Measurements from ENCODE around the gene PSMD14.

PSMD14 gene

GRCh38 chr2:161374446-161374845 is 66.2 kb downstream of the PSMD14 start:
- no peak for FAIRE-seq
- no peak for DNase-seq (ENCODE audit: insufficient read length, low spot score)

DNA sequence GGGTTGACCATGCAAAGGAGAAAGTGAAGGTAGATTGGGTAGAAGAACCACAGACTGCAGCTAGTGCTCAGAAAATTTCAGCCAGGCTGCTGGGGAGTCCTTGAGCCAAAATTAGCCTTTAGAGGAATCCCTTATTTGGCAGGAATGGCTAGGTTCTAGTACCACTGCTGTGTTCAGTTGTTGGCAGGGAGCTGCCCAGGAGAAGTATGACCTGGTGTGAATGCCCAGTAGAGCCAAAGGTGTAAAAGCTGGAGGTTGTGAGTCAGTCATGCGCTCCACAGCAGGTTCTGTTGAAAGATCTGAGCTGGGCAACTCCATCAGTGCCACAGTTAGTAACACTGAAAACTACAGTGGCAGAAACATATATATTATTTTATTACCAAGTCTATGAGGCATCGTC is 71.5 kb downstream of the PSMD14 start:
- FAIRE-seq (no peak), DNase-seq (ENCODE audit: insufficient read length, low spot score) (no peak)

GRCh38 chr2:161381546-161381945 is 73.3 kb downstream of the PSMD14 start:
- FAIRE-seq (no peak), DNase-seq (ENCODE audit: insufficient read length, low spot score) (no peak)

DNA sequence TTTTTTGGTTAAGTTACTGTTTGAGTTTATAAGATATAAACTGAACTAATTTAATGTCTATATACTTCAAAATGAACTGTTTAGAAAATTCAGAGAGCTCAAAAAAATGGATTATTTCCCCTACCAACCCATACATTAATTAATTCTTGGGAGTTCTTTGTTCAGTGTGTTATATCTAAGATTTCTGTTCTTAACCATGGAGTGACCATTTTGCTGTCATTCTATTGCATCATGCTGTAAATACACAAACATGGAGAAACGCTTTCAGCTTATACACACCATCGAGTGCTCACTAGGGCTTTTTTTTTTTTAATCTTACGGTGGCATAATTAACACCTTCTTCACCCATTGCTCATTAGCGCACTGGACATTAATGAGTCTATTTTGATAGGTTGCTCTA is 74.5 kb downstream of the PSMD14 start:
- peak; percentile 69 for FAIRE-seq
- DNase-seq (ENCODE audit: insufficient read length, low spot score): no peak

DNA sequence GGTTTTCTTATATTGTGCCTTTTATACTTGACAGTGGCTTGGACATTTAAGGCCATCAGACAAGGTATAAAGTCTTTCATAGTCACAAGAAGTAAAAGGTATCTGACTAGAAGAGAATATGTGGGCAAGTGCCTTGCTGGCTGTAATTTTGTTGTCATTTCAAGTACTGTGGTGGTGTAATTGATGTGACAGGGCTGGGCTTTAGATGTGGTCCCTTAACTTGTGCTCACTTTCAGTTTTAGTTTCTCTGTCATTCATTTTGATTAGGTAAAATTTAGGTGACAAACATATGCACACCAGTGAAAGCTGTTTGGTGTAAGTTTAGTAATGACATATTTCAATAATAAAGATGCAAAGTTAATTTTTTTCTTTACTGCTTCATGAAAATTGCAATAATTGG is 76.6 kb downstream of the PSMD14 start:
- FAIRE-seq (peak; percentile 97), DNase-seq (ENCODE audit: insufficient read length, low spot score) (peak; percentile 1)

DNA sequence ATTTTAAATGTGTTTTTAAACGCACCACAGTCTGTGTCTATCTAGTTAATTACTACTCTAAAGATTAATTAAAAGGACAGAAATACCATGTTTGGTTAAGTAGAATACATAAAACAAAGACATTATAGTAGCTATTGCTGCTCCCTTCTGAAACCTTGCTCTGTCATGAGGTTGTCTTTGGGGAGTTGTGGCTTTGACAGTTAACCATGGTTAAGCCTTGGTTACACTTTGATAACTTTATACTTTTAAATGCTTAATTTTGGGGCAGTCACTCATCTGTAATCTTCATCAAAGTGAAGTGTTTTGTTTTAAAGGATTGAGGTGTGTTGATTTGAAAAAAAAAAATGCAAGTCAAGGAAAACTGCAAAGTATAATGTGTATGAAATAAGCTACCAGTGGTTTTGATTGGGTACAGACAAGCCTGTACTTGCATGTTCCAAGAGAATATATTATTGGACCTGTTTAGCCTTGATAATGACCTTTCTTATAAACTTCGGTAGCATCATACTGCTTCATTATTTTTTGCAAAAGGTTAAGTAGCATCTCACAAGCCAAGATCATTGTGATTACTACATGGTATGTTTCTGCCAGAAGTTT is 78.1 kb downstream of the PSMD14 start:
- DNase-seq (ENCODE audit: insufficient read length, low spot score) (no peak), FAIRE-seq (peak; percentile 89)

DNA sequence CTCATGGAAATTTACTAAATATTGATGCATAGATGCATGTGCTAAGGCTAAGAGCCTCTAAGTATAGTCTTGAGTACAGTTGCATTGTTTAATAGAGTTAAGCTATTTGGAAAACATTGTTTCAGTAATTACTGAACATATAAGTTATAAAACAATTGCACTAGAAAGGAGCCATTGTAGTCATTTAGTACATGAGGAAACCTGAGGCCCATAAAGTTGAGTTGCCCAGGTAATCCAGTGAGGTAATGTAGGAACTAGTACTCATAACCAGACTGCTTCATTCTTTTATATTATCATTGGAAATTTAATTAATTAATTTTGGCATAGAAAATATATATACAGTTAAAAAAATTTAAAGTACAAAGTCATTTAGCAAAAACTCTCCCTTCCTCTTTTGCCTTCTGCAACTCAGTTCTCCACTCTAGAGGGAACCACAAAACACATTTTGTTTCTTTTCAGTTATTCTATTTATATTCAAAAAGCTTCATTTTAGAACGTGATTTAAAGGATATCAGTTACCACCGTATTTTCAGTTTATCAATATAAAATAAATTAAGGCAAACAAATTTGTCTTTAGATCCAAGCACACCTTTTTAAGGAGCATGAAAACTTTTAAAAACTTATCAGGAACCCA is 80.0 kb downstream of the PSMD14 start:
- FAIRE-seq: peak; percentile 61

GRCh38 chr2:161391737-161392506 is 83.7 kb downstream of the PSMD14 start:
- FAIRE-seq: peak; percentile 33

More for the DNA sequence above, 80.0 kb downstream of the PSMD14 start:
- no peak for DNase-seq (ENCODE audit: insufficient read length, low spot score)

GRCh38 chr2:161400076-161400475 is 91.9 kb downstream of the PSMD14 start:
- FAIRE-seq: peak; percentile 77

More at GRCh38 chr2:161391737-161392506, 83.7 kb downstream of the PSMD14 start:
- no peak for DNase-seq (ENCODE audit: insufficient read length, low spot score)

GRCh38 chr2:161402297-161402696 is 94.1 kb downstream of the PSMD14 start:
- FAIRE-seq (no peak), DNase-seq (ENCODE audit: insufficient read length, low spot score) (no peak)

More at GRCh38 chr2:161400076-161400475, 91.9 kb downstream of the PSMD14 start:
- no peak for DNase-seq (ENCODE audit: insufficient read length, low spot score)

GRCh38 chr2:161406316-161406715 is 98.1 kb downstream of the PSMD14 start:
- FAIRE-seq (no peak), DNase-seq (ENCODE audit: insufficient read length, low spot score) (no peak)

DNA sequence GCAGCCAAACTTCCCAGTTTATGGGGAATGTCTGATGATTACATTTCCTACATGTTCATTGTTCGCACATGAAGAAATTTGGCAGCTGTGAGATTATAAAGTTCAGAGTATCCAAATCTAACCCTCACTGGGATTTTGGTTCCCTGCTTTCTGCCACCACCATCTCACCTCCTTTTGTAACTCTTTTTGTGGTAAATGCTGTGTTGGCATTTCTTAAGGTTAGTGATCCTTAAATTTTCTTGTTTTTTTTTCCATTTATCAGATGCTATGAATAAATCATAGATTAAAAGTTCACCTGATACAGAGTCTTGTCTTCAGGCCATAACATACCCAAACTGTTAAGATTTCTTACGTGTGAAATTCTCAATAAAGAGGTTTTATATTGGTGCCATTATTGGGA is 99.4 kb downstream of the PSMD14 start:
- no peak for DNase-seq (ENCODE audit: insufficient read length, low spot score)
- FAIRE-seq: no peak

DNA sequence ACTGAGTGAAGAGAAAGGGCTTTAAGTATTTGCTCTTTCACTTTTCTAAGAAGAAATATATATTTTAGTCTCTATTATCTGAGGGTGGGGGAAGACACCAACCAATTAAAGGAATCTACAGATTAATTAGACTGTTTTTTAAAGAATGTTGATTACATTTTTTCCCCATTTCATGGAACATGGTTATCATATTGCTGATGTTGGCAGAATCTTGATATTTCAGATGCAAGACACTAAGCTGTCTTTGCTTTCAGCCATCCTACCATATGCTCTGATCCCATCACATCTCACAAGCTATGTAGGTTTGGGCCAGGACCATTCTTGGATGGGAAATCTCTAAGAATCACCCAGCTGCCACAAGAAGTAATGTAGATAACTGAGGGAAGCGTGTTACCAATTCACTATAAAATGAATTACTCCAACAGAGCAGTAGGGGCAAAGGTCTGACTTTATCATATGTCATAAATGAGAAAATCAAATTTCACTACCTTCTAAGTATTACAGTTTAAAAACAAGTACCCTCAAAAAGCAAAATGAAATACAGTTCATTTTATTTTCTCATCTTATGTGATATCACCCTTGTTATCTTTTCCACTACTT is 101.2 kb downstream of the PSMD14 start:
- no peak for FAIRE-seq

GRCh38 chr2:161412346-161412745 is 104.1 kb downstream of the PSMD14 start:
- FAIRE-seq (no peak), DNase-seq (ENCODE audit: insufficient read length, low spot score) (no peak)

More for the DNA sequence above, 101.2 kb downstream of the PSMD14 start:
- DNase-seq (ENCODE audit: insufficient read length, low spot score): no peak

GRCh38 chr2:161414042-161415033 is 106.1 kb downstream of the PSMD14 start:
- FAIRE-seq (no peak), DNase-seq (ENCODE audit: insufficient read length, low spot score) (no peak)

DNA sequence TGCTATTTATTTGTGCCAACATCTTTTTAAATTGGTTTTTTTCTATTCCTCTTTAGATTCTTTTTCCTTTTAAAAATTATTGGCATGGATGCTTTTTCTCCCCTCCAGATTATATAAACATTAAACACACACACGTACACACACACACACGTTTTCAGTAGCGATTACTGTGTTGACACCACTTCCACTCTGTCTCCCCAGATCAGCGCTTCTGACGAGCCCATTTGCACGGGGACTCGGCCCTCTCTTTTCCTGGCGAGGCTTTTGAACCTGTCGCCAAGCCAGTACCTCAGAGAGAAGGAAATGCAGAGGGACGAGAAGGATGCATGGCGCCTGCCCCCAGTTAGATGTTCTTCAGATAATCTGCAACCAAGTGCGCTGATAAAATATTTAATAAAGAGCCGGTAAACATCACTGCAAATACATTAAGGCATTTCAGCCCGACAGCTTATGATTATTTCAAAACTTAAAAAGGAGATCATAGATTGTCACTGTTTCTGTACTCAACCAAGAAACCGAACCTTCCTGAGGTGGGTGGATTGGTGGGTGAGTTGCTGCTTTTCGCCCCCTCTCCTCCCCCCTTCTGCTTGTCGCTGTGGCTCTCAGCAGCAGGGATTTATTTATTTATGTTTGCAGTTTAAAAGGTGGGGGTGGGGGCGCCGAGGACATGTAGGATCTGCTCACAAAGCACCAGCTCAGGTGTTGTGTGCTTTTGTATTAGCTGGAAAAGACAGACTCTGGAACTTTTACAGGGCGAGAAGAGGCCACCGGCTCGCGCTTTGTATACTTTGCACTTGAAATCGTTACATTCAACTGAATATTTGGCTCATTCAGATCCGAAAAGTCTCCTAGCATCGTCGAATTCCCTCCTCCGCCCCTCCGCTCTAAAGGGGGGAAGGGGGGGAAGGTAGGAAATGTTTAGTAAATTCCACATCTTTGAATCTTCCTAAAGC is 107.1 kb downstream of the PSMD14 start:
- FAIRE-seq (peak; percentile 35), DNase-seq (ENCODE audit: insufficient read length, low spot score) (no peak)

DNA sequence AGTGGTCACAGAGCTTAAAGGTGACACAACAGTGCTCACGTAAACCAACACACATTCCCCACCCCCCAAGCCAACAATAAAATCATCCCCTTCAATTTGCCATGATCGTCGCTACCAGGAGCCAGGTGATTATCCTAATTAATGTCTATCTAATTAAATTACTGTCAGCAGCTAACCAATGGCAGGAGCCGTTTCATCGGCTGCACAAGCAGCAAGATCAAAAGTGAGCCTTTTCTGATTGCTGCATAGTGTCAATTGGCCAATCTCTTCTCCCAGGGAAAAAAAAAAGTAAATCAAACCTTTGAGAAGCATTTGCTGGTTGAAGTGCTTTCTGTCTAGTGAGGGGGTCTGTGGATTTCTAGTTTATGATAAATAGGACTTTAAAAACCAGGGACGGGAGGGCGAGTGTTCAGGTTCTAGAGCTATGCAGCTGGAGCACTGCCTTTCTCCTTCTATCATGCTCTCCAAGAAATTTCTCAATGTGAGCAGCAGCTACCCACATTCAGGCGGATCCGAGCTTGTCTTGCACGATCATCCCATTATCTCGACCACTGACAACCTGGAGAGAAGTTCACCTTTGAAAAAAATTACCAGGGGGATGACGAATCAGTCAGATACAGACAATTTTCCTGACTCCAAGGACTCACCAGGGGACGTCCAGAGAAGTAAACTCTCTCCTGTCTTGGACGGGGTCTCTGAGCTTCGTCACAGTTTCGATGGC is 107.9 kb downstream of the PSMD14 start, which contains the start of gene TBR1:
TSS of gene TBR1 (plus strand) at position 311 of the 721 bp plus-strand sequence. CDS start at position 425, 114 bp downstream.
- DNase-seq (ENCODE audit: insufficient read length, low spot score) (no peak), FAIRE-seq (no peak)
